Measurements from ENCODE around the gene CAPN9. TPM values are rescaled to one million over a fixed set of nuclear protein-coding genes. Genes with fewer than 3 reads are reported as not detected.

Gene CAPN9
- total RNA-seq, 4 donors from 2014 or later: 1.2 TPM; not detected in 3

GRCh38 chr1:230849451-230850224 is 102.5 kb downstream of the CAPN9 start:
- 14 to 22% methylated on average over 6 to 12 of the region's 14 CpGs for WGBS, 2 donors (ENCODE audit: low coverage in 1 of 2)
- TF ChIP-seq POLR2A (IDR thresholded peaks at IDR 0.05): no peak
- TF ChIP-seq EP300 (IDR thresholded peaks at IDR 0.05): no peak
- TF ChIP-seq CTCF (IDR thresholded peaks at IDR 0.05): no peak
- TF ChIP-seq POLR2AphosphoS5 (IDR thresholded peaks at IDR 0.05): peak; percentile 74
- Histone ChIP-seq H3K4me1 (peaks cover 12 to 78% (median 36%) of the 10 kb centered on the region in 3 donors), H3K4me3 (no peak overlapping the region), H3K27me3 (no peaks in the 10 kb centered on the region), H3K27ac (peak overlapping the region; percentile 39 to 81 (median 74)), H3K9me3 (no peaks in the 10 kb centered on the region), H3K36me3 (peaks cover 0 to 34% of the 10 kb centered on the region in 2 donors)
- peak; percentile 85 for ATAC-seq

- peak overlapping the region in 3 of 4 donors; percentile 50 to 81 (median 75) for H3K27ac ChIP-seq
- no peak overlapping the region for H3K4me3 ChIP-seq
- peaks cover 12 to 74% (median 36%) of the 10 kb centered on the region in 3 donors for H3K4me1 ChIP-seq
- 79 to 80% methylated on average over 1 to 4 of the region's 8 CpGs for WGBS, 2 donors (ENCODE audit: low coverage in 1 of 2)
- H3K9me3 ChIP-seq: no peaks in the 10 kb centered on the region
- no peaks in the 10 kb centered on the region for H3K27me3 ChIP-seq
- TF ChIP-seq POLR2A (IDR thresholded peaks at IDR 0.05): no peak
- TF ChIP-seq EP300 (IDR thresholded peaks at IDR 0.05): no peak
- TF ChIP-seq CTCF (IDR thresholded peaks at IDR 0.05): no peak
- no peak for TF ChIP-seq POLR2AphosphoS5 (IDR thresholded peaks at IDR 0.05)
- no peak for ATAC-seq
- peaks cover 0 to 43% of the 10 kb centered on the region in 2 donors for H3K36me3 ChIP-seq
Observed at GRCh38 chr1:230850547-230850946, 103.4 kb downstream of the CAPN9 start.

GRCh38 chr1:230851291-230851691 is 104.1 kb downstream of the CAPN9 start:
- H3K4me3 ChIP-seq: no peak overlapping the region
- ATAC-seq: no peak
- H3K4me1 ChIP-seq: peaks cover 12 to 80% (median 36%) of the 10 kb centered on the region in 3 donors
- peak overlapping the region in 3 of 4 donors; percentile 50 to 81 (median 75) for H3K27ac ChIP-seq
- WGBS, 2 donors (ENCODE audit: low coverage in 1 of 2): 24% methylated on average over 3 of the region's 5 CpGs; no CpG with 5 or more reads in 1 of the 2 donors
- peaks cover 0 to 44% of the 10 kb centered on the region in 2 donors for H3K36me3 ChIP-seq
- H3K9me3 ChIP-seq: no peaks in the 10 kb centered on the region
- no peaks in the 10 kb centered on the region for H3K27me3 ChIP-seq
- TF ChIP-seq EP300 (IDR thresholded peaks at IDR 0.05) (no peak), POLR2AphosphoS5 (IDR thresholded peaks at IDR 0.05) (no peak), CTCF (IDR thresholded peaks at IDR 0.05) (no peak), POLR2A (IDR thresholded peaks at IDR 0.05) (no peak)

Small RNAs within 50 kb of the gene (small RNA-seq; reads per million reads assigned to genes)
- 0.25 to 0.55 (median 0.35) reads per million in 4 donors for gene RNA5SP79

Other genes with a start within 250 kb of the CAPN9 start
- gene COG2, start 104.9 kb upstream of the CAPN9 start, total RNA-seq: 10 to 100 TPM; 23.5 to 33.6 (median 26.0) TPM
- 10 to 100 TPM in 2 of 4 donors, 1 to 10 TPM in 2; 5.0 to 16.0 (median 8.4) TPM for gene AGT, start 33.3 kb upstream of the CAPN9 start, total RNA-seq
- gene C1orf198, start 121.1 kb downstream of the CAPN9 start, total RNA-seq: 100 to 1,000 TPM; 115 to 219 (median 172) TPM
- 10 to 100 TPM in 3 of 4 donors, 1 to 10 TPM in 1; 9.6 to 24.4 (median 13.7) TPM for gene TTC13, start 231.5 kb downstream of the CAPN9 start, total RNA-seq
- 10 to 100 TPM; 10.5 to 37.4 (median 20.5) TPM for gene ARV1, start 231.7 kb downstream of the CAPN9 start, total RNA-seq

All from gastroesophageal sphincter (tissue), 4 donors.